NCI-H2107 treated with DMSO at 0.1 percent for 48 hours (cell line): ENCODE measurements around the gene SHISA6.

Experiments
- DNase-seq: peaks from one replicate; lab custom pipeline; 2025; ENCODE audit not compliant: unreplicated experiment; lab: John Stamatoyannopoulos, UW

The SHISA6 gene

GRCh38 chr17:11340803-11341202 lies 99.8 kb downstream of the SHISA6 start:
- no peak for DNase-seq

GRCh38 chr17:11342138-11342537 lies 101.1 kb downstream of the SHISA6 start:
- no peak for DNase-seq

GRCh38 chr17:11349106-11349505 lies 108.1 kb downstream of the SHISA6 start:
- DNase-seq: no peak

DNA sequence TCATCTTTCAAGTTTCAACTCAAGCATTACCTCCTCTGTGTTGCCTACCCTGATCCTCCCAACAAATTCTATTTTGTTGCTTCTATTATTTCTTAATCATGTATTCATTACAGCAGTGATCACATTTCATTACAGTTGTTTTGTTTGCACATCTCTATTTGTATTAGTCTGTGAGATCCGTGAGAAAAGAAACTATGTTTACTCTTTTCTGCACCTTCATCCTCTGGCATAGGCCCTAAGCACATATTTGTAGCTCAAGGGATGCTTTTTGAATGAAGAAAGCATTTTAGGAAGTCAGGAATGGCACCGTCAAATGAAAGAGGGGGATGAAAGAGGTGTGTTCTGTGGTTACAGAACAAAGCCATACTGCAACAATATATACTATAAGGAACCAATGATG lies 110.5 kb downstream of the SHISA6 start:
- DNase-seq: no peak

DNA sequence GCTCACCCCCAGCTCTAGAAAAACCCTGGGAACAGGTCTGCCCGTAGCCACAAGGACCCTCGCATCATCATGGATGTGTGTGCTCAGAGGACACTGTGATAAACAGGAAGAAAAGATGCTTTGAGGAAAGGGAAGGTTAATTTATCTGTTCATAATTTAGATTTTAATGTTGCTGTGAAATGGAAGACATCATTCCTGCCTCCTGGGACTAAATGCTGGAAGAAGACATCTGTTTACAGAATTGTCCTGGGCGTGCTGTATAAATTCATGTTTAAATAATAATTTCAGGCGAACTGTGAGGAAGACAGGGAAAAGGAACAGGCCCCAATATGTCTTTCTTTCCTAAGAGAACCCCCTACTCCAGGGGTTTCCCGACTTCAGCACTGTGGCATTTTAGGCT lies 112.6 kb downstream of the SHISA6 start:
- no peak for DNase-seq

- DNase-seq: no peak
Measured at GRCh38 chr17:11356371-11356770, 115.4 kb downstream of the SHISA6 start.

- DNase-seq: no peak
Measured at GRCh38 chr17:11363565-11364117, 122.6 kb downstream of the SHISA6 start.

GRCh38 chr17:11366272-11366850 lies 125.3 kb downstream of the SHISA6 start:
- DNase-seq: no peak

- DNase-seq: no peak
Measured at GRCh38 chr17:11369575-11369974, 128.6 kb downstream of the SHISA6 start.

GRCh38 chr17:11372692-11373091 lies 131.7 kb downstream of the SHISA6 start:
- DNase-seq: no peak

DNA sequence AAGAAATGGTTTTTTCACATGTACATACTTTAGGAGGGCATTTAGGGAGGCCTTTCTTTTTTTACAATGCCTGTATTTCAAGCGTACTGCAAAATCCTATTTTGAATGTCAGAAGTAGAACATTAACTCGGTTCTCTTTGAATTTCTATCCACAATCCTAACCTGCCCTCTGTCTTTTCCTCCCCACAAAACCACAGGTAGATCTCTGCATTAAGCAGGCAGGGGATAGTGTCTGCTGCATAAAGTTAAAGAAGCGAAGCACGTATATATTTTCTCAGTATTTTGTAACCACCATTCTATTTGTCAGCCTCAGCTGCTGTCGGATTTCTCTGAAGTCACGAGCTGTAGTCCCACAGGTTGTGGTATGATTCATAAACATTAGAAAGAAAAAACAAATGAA lies 137.5 kb downstream of the SHISA6 start:
- DNase-seq: no peak

DNA sequence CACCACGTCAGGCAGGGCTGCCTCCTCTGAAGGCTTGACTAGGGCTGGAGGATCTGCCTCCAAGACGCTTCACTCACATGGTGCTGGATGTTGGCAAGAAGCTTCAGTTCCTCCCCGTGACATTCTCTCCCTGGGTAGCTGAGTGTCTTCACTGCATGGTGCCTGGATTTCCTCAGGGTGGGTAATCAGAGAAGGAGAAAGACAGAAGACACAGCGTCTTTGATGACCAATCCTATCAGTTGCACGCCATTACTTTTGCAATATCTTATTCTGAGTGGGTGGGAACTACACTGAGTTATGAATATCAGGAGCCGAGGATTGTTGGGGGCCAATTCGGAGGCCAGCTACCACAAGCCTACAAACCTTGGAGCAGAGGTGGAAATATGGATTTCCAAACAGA lies 139.7 kb downstream of the SHISA6 start:
- no peak for DNase-seq

GRCh38 chr17:11383157-11383556 lies 142.1 kb downstream of the SHISA6 start:
- DNase-seq: no peak

- DNase-seq: no peak
Measured at GRCh38 chr17:11384131-11384530, 143.1 kb downstream of the SHISA6 start.

- no peak for DNase-seq
Measured at GRCh38 chr17:11387610-11388009, 146.6 kb downstream of the SHISA6 start.

DNA sequence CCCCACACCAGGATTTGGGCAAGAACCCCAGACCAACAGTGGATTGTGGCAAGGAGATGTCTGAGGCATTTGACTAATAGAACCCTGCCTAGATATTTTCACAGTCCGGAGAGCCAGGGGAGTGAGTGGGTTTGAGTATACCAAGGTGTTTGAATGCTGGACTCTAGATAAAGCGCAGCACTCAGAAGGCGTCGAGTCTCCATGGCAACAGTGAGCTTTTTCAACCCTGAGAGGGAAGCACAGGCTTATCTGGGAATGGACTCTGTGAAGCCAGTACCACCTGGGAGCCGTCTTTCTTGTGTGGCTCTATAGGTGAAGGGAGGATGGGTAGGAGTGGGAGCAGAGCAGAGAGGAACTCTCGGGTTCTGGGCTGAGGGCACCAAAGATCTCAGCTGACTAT lies 147.0 kb downstream of the SHISA6 start:
- DNase-seq: no peak

GRCh38 chr17:11389583-11389982 lies 148.6 kb downstream of the SHISA6 start:
- no peak for DNase-seq

- DNase-seq: no peak
Measured at GRCh38 chr17:11391134-11391533, 150.1 kb downstream of the SHISA6 start.

GRCh38 chr17:11404431-11405276 lies 163.6 kb downstream of the SHISA6 start:
- DNase-seq: no peak

DNA sequence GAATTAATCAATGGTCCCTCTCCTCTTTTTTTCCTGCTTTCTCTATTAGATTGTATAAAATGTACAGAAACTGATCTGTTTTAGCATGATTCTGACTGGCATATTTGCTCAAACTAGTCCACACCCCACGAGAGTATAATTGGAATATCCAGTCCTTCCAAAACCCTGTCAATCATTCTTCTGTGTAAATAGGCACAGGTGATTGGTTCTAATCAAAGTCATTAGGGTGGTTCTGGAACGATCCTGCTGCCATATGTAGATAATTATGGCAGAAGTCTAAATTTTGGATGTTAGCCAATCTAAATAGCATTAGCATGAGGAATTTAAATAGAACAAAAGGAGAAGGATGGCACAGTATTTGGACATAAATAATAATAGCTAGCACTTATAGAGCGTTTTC lies 165.7 kb downstream of the SHISA6 start:
- DNase-seq: no peak

GRCh38 chr17:11412654-11413053 lies 171.6 kb downstream of the SHISA6 start:
- DNase-seq: no peak

GRCh38 chr17:11418342-11418741 lies 177.3 kb downstream of the SHISA6 start:
- no peak for DNase-seq
